Omental fat pad (tissue), 4 donors: ENCODE measurements around the gene SMCO3. TPM values are rescaled to one million over a fixed set of nuclear protein-coding genes. Genes with fewer than 3 reads are reported as not detected.

Experiments used
- ATAC-seq: fragments of 150-250 bp; one replicate; pipeline ENCODE4 v1.9.1; 2016; ENCODE audit warnings: mild to moderate bottlenecking, moderate library complexity; ENCODE audit not compliant: low FRiP score
- DNase-seq: peaks from one replicate; pipeline ENCODE4 v3.0.0-alpha.2; 2019; ENCODE audit warnings: low spot score
- CTCF ChIP-seq, 3 donors: fragments of 450-650 bp; IDR thresholded peaks; one replicate each; pipeline ENCODE4 v1.5.1; 2016 to 2017; ENCODE audit warnings: antibody characterized with exemption in 3 of 3, mild to moderate bottlenecking in 3 of 3, moderate library complexity in 2 of 3
- total RNA-seq, 4 donors: library from RNA; depleted of rRNA; stranded (reverse); fragments of >200 nt; gene quantifications; one replicate each; pipeline ENCODE4 v1.1.0, GENCODE V29; 2016

Gene SMCO3
- total RNA-seq, 4 donors from 2014 or later: not detected

- DNase-seq: no peak
- ATAC-seq: peak; percentile 38
- TF ChIP-seq CTCF (IDR thresholded peaks at IDR 0.05): no peak
Measured at GRCh38 chr12:14841761-14842160, 27.8 kb upstream of the SMCO3 start.

GRCh38 chr12:14840616-14841015, 26.6 kb upstream of the SMCO3 start:
- DNase-seq: no peak
- no peak for TF ChIP-seq CTCF (IDR thresholded peaks at IDR 0.05)
- no peak for ATAC-seq

- no peak for DNase-seq
- TF ChIP-seq CTCF (IDR thresholded peaks at IDR 0.05): no peak
- no peak for ATAC-seq
Measured at GRCh38 chr12:14839262-14839661, 25.3 kb upstream of the SMCO3 start.

- no peak for TF ChIP-seq CTCF (IDR thresholded peaks at IDR 0.05)
- DNase-seq (no peak), ATAC-seq (peak; percentile 92)
Measured at GRCh38 chr12:14836336-14837210, 22.6 kb upstream of the SMCO3 start.

GRCh38 chr12:14834509-14834908, 20.5 kb upstream of the SMCO3 start:
- DNase-seq: no peak
- no peak for TF ChIP-seq CTCF (IDR thresholded peaks at IDR 0.05)
- ATAC-seq: no peak

GRCh38 chr12:14833952-14834351, 20.0 kb upstream of the SMCO3 start:
- no peak for ATAC-seq

More at GRCh38 chr12:14833952-14834351, 20.0 kb upstream of the SMCO3 start:
- no peak for TF ChIP-seq CTCF (IDR thresholded peaks at IDR 0.05)
- DNase-seq: no peak
